K562 (cell line): ENCODE measurements around the gene ARL4C.

Experiments used
- FUS ChIP-seq: fragments of 200-400 bp; formaldehyde crosslinking; optimal IDR thresholded peaks from 2 replicates; pipeline ENCODE3; 2017; ENCODE audit warnings: low read depth, low read length
- GABPB1 ChIP-seq: sonication (generic); formaldehyde crosslinking; IDR thresholded peaks from 2 replicates; pipeline ENCODE4 v1.8.0; 2022; ENCODE audit warnings: mild to moderate bottlenecking, missing genetic modification reagents
- POLR2AphosphoS5 ChIP-seq: IDR thresholded peaks from 2 replicates; pipeline ENCODE4 v1.6.1; 2011; ENCODE audit warnings: mild to moderate bottlenecking, low read depth, low read length, moderate library complexity; ENCODE audit not compliant: control insufficient read depth, insufficient read depth
- SIN3A ChIP-seq, 2 experiments: fragments of 150-350 bp in 1 of 2; IDR thresholded peaks; 2 replicates each; pipeline ENCODE4 v1.6.1; 2011 to 2016; ENCODE audit warnings: borderline replicate concordance in 2 of 2, low read depth in 2 of 2, low read length in 2 of 2, mild to moderate bottlenecking in 2 of 2, moderate library complexity in 2 of 2; ENCODE audit not compliant: control insufficient read depth in 1 of 2
- ZC3H11A ChIP-seq: IDR thresholded peaks from 2 replicates; pipeline ENCODE4 v1.6.1; 2012; ENCODE audit warnings: low read depth, low read length, improper control_type of control experiment
- TF ChIP-seq, protein P1 (sequence below), 3 experiments: IDR thresholded peaks in 2 of 3; conservative IDR thresholded peaks in 1 of 3; 2 replicates each; pipeline ENCODE4 v1.5.1; 2011 to 2012; ENCODE audit warnings: low read length in 3 of 3, mild to moderate bottlenecking in 3 of 3, control low read depth in 2 of 3, improper control_type of control experiment in 1 of 3, inconsistent platforms in 1 of 3, low read depth in 1 of 3, mixed read lengths in 1 of 3, moderate library complexity in 1 of 3; ENCODE audit not compliant: insufficient read depth in 2 of 3

DNA sequence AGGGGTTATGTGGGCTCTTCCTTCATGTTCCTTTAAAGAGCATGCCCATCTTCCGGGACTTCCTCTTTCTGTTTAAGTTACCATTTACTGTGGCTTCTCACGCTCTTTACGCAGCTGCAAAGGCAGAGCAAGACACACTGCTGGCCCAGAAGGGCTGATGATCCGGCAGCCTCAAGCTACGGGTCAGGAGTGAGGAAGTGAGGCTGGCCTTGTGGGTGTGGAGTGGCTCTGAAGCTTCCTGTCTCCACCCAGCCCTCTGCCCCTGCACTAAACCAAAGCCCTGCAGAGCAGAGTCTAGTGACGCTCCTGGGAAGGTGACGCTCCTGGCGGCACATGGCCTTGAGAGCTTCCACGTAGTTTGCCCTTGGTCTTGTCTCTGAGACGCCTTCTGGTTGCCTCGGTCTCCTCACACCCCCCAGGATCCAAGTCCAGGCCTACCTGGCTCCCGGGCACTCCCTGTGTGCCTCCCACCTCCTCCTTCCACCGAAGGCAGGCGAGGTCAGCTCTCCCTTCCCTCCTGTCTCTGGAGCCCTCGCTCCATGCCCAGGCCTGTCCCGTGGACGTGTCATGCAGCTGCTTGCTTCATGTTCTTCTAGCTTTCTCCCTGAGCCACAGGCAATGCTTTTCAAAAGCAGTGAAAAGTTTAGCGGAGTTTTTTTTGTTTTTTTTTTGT, 50.3 kb downstream of the ARL4C start:
- no peak for TF ChIP-seq FUS
- no peak for TF ChIP-seq GABPB1 (CRISPR knock-in tag)
- TF ChIP-seq ZC3H11A = no peak
- TF ChIP-seq, protein P1, sequence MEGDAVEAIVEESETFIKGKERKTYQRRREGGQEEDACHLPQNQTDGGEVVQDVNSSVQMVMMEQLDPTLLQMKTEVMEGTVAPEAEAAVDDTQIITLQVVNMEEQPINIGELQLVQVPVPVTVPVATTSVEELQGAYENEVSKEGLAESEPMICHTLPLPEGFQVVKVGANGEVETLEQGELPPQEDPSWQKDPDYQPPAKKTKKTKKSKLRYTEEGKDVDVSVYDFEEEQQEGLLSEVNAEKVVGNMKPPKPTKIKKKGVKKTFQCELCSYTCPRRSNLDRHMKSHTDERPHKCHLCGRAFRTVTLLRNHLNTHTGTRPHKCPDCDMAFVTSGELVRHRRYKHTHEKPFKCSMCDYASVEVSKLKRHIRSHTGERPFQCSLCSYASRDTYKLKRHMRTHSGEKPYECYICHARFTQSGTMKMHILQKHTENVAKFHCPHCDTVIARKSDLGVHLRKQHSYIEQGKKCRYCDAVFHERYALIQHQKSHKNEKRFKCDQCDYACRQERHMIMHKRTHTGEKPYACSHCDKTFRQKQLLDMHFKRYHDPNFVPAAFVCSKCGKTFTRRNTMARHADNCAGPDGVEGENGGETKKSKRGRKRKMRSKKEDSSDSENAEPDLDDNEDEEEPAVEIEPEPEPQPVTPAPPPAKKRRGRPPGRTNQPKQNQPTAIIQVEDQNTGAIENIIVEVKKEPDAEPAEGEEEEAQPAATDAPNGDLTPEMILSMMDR (IDR thresholded peaks at IDR 0.05 in 2 of 3, conservative IDR thresholded peaks at IDR 0.05 in 1 of 3; ENCODE audit: insufficient read depth in 2 of 3, low read depth in 1 of 3, low read length in 3 of 3) = no peak
- no peak for TF ChIP-seq POLR2AphosphoS5
- TF ChIP-seq SIN3A (IDR thresholded peaks at IDR 0.05; ENCODE audit: borderline replicate concordance in 2 of 2, control insufficient read depth in 1 of 2, low read depth in 2 of 2, low read length in 2 of 2) = no peak
